ENCODE results near the gene SLC25A24. TPM values are rescaled to one million over a fixed set of nuclear protein-coding genes. Genes with fewer than 3 reads are reported as not detected.

The SLC25A24 gene
- total RNA-seq, 6 experiments from 2014 or later = 1.1 to 3.9 (median 2.5) TPM

DNA sequence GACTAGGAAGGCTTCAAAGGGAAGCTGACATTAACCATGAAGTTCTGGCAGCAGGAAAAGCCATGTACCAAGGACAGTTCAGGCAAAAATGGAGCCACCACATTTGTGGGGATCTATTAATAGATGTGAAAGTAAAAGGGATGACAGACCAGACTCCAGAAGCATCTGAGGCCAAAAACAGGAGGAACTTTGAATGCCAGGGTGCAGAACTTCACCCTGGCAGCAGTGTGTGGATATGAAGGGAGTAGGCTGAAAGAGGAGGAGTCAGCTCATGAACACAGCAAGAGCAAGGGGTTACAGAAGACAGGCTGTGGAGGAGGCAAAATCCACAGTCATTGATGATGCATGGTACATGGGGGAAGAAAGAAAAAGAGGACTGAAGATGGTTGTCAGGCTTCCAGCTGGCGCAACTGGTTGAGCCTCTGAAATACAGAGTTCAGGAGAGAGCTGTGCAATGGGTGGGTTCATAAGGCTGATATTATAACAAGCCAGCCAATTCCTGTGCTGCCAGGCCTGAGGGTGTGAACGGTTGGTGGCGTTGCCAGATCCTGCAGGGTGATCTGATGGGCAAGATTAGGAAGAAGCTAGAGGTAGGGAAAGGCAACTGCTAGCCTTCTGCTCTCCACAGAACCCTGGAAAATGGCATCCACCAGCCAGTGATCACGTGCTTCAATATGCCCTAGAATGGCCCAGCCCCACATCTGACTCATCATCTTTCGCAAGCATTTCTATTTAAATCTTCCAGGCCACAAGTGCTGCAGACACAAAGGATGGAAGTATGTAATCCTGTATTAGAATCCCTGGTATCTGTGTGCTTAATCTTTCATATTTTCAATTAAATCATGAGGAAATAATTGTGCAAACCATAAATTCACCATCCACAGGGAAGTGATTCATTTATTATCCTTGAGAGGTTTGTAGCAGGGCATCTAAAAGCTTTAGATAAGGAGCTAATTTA is 81.9 kb downstream of the SLC25A24 start:
- Histone ChIP-seq H3K9me3 (no peaks in the 10 kb centered on the region), H3K4me1 (no peaks in the 10 kb centered on the region), H3K36me3 (no peaks in the 10 kb centered on the region), H3K27me3 (no peaks in the 10 kb centered on the region), H3K4me3 (no peak overlapping the region), H3K27ac (no peak overlapping the region)
- WGBS (ENCODE audit: insufficient coverage, low coverage, low lambda C conversion rate, missing lambda C conversion rate) = 60% methylated on average over 5 of the region's 5 CpGs
- ATAC-seq (peak in 1 of 4 donors; percentile 58), DNase-seq (no peak)
- TF ChIP-seq POLR2A (IDR thresholded peaks at IDR 0.05) = no peak
- TF ChIP-seq, protein P1, sequence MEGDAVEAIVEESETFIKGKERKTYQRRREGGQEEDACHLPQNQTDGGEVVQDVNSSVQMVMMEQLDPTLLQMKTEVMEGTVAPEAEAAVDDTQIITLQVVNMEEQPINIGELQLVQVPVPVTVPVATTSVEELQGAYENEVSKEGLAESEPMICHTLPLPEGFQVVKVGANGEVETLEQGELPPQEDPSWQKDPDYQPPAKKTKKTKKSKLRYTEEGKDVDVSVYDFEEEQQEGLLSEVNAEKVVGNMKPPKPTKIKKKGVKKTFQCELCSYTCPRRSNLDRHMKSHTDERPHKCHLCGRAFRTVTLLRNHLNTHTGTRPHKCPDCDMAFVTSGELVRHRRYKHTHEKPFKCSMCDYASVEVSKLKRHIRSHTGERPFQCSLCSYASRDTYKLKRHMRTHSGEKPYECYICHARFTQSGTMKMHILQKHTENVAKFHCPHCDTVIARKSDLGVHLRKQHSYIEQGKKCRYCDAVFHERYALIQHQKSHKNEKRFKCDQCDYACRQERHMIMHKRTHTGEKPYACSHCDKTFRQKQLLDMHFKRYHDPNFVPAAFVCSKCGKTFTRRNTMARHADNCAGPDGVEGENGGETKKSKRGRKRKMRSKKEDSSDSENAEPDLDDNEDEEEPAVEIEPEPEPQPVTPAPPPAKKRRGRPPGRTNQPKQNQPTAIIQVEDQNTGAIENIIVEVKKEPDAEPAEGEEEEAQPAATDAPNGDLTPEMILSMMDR (IDR thresholded peaks at IDR 0.05) = no peak
- intact Hi-C loops (cut with DNase I) = no loop called here

DNA sequence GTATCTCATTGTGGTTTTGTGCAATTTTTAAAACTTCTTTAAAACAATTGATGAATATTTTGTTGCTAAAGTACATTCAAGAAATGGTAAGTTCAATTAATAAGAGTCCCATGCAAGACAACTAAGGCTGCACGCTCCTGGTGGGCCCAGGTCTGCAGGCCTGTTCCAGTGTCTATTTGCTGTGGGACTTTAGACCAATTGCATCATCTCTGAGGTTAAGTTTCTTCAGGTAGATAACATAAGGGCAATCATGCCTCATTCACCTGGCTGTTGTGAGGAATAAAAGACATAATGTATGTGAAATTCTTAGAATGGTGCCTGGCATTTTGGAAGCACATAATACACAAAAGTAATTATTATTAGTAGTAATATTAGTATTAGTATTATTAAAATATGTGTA is 82.9 kb downstream of the SLC25A24 start:
- TF ChIP-seq, protein P1 (IDR thresholded peaks at IDR 0.05) = no peak
- TF ChIP-seq POLR2A (IDR thresholded peaks at IDR 0.05) = no peak
- no peak overlapping the region for H3K4me3 ChIP-seq
- H3K27me3 ChIP-seq = no peaks in the 10 kb centered on the region
- 43% methylated on average over 1 of the region's 1 CpG for WGBS (ENCODE audit: insufficient coverage, low coverage, low lambda C conversion rate, missing lambda C conversion rate)
- no peaks in the 10 kb centered on the region for H3K4me1 ChIP-seq
- intact Hi-C loops (cut with DNase I) = no loop called here
- no peaks in the 10 kb centered on the region for H3K9me3 ChIP-seq
- H3K27ac ChIP-seq = no peak overlapping the region
- no peak for DNase-seq
- ATAC-seq = no peak
- H3K36me3 ChIP-seq = no peaks in the 10 kb centered on the region

DNA sequence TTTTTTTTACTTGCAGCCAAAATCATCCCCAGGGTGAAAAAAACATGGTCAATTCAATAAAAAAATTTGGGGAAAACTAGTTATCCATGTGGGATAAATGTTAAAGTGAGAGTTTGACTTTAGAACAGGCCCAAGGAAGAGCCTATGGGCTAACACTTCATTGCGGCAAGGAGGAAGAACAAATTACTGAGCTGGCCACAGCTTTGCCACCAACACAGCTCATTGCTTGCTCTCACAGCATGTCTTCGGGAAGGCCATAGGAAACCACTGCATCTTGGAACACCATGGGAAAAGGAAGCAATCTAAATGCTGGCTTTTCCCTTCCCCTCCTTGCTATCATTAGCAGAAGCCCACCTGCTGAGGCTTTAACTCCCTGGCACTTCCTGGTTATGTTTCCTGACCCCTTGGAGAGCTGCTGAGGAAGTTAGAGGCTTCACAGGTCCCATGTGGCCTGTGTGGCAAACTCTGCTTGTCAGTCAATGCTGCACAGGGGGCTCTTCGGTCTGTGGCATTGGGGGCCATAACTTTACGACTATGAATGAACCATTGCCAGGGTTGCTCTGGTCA is 86.0 kb downstream of the SLC25A24 start:
- no peak overlapping the region for H3K4me3 ChIP-seq
- ATAC-seq = no peak
- DNase-seq = no peak
- no peaks in the 10 kb centered on the region for H3K27me3 ChIP-seq
- intact Hi-C loops (cut with DNase I) = no loop called here
- TF ChIP-seq, protein P1 (IDR thresholded peaks at IDR 0.05) = no peak
- no peak for TF ChIP-seq POLR2A (IDR thresholded peaks at IDR 0.05)
- 37% methylated on average over 4 of the region's 4 CpGs for WGBS (ENCODE audit: insufficient coverage, low coverage, low lambda C conversion rate, missing lambda C conversion rate)
- H3K4me1 ChIP-seq = no peaks in the 10 kb centered on the region
- H3K27ac ChIP-seq = no peak overlapping the region
- no peaks in the 10 kb centered on the region for H3K36me3 ChIP-seq
- no peaks in the 10 kb centered on the region for H3K9me3 ChIP-seq

DNA sequence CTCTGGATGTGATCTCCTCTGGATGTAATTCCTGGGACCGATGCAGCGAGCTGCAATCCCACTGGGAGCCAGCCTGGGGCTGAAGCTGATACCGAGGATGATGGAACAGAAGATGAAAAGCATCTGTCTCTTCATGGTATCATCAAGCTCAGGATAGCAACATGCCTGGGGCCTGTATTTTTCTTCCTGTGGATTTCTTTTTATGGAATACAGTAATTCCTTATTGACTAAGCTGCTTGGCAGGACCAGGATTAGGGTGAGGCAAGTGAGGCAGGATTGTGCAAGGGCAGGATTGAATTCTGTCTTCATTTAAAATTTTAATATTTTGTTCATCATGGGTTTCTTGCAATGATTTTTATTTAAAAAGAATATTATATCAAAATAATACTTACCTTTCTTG is 86.6 kb downstream of the SLC25A24 start:
- intact Hi-C loops (cut with DNase I) = no loop called here
- no peak for TF ChIP-seq POLR2A (IDR thresholded peaks at IDR 0.05)
- TF ChIP-seq, protein P1 (IDR thresholded peaks at IDR 0.05) = no peak
- Histone ChIP-seq H3K9me3 (no peaks in the 10 kb centered on the region), H3K4me1 (no peaks in the 10 kb centered on the region), H3K27me3 (no peaks in the 10 kb centered on the region), H3K4me3 (no peak overlapping the region), H3K27ac (no peak overlapping the region), H3K36me3 (no peaks in the 10 kb centered on the region)
- WGBS (ENCODE audit: insufficient coverage, low coverage, low lambda C conversion rate, missing lambda C conversion rate) = 100% methylated on average over 2 of the region's 3 CpGs
- ATAC-seq (no peak), DNase-seq (no peak)

Data from right lobe of liver (tissue), 6 donors.